Caco-2 (cell line): ENCODE results near the gene CEP152. TPM values are rescaled to one million over a fixed set of nuclear protein-coding genes. Genes with fewer than 3 reads are reported as not detected.

Experiments
- BruUV-seq: library from RNA; stranded (reverse); fragments of 400-500 nt; replicated peaks from 2 replicates; lab custom pipeline; 2021; lab: Mats Ljungman, UMichigan
- CTCF ChIA-PET: fragments of 300-600 bp; sonication (Branson Sonifier 250); formaldehyde crosslinking; loops from one replicate; lab custom pipeline; 2022; ENCODE audit warnings: antibody characterized with exemption; lab: Charles Lee
- POLR2A ChIA-PET: fragments of 300-600 bp; sonication (Branson Sonifier 250); formaldehyde crosslinking; loops from one replicate; lab custom pipeline; 2022; ENCODE audit warnings: antibody characterized with exemption; lab: Charles Lee
- DNase-seq, 2 experiments: peaks; one replicate each; pipeline versions ENCODE4 v3.0.0 to v3.0.0-alpha.2; 2020 to 2022
- H3K27me3 ChIP-seq: replicated peaks from 2 replicates; pipeline ENCODE4 v1.6.0; 2011; ENCODE audit warnings: low read length; ENCODE audit not compliant: control insufficient read depth, insufficient read depth
- H3K36me3 ChIP-seq: 2 replicates; pipeline ENCODE4 v1.5.1; 2011; ENCODE audit warnings: low read length; ENCODE audit not compliant: control insufficient read depth, insufficient read depth
- H3K4me1 ChIP-seq: fragments of 250-450 bp; sonication (Bioruptor Pico); 2 replicates; pipeline ENCODE4 v1.5.1; 2020; ENCODE audit warnings: mild to moderate bottlenecking
- H3K4me3 ChIP-seq: 2 replicates; pipeline ENCODE4 v1.5.1; 2011; ENCODE audit warnings: low read depth, mild to moderate bottlenecking, control low read depth, low read length
- H3K9me3 ChIP-seq: fragments of 250-450 bp; sonication (Bioruptor Pico); 2 replicates; pipeline ENCODE4 v1.5.1; 2020; ENCODE audit warnings: mild to moderate bottlenecking, moderate library complexity
- H3K27ac Mint-ChIP-seq: one replicate; pipeline ENCODE4 v1.8.0; 2022; ENCODE audit warnings: mixed read lengths; ENCODE audit not compliant: unreplicated experiment
- H3K27me3 Mint-ChIP-seq: one replicate; pipeline ENCODE4 v1.8.0; 2022; ENCODE audit warnings: mixed read lengths; ENCODE audit not compliant: insufficient read depth, unreplicated experiment
- H3K36me3 Mint-ChIP-seq: one replicate; pipeline ENCODE4 v1.8.0; 2022; ENCODE audit warnings: mild to moderate bottlenecking, mixed read lengths; ENCODE audit not compliant: insufficient read depth, unreplicated experiment
- H3K4me1 Mint-ChIP-seq: one replicate; pipeline ENCODE4 v1.8.0; 2022; ENCODE audit warnings: low read depth, mixed read lengths; ENCODE audit not compliant: unreplicated experiment
- H3K4me3 Mint-ChIP-seq: one replicate; pipeline ENCODE4 v1.8.0; 2022; ENCODE audit warnings: mild to moderate bottlenecking, moderate library complexity, mixed read lengths; ENCODE audit not compliant: unreplicated experiment
- H3K9me3 Mint-ChIP-seq: one replicate; pipeline ENCODE4 v1.8.0; 2022; ENCODE audit warnings: mixed read lengths; ENCODE audit not compliant: unreplicated experiment
- CTCF ChIP-seq, 2 experiments: fragments of 200-600 bp in 1 of 2; IDR thresholded peaks; 1 replicate in 1 of 2; 2 replicates in 1 of 2; pipeline versions ENCODE4 v1.5.1 to v1.8.0; 2011 to 2022; ENCODE audit warnings: antibody characterized with exemption in 1 of 2, control low read depth in 1 of 2, inconsistent platforms in 1 of 2, low read depth in 1 of 2, low read length in 1 of 2, mild to moderate bottlenecking in 1 of 2, moderate library complexity in 1 of 2; ENCODE audit not compliant: insufficient read depth in 1 of 2, severe bottlenecking in 1 of 2, unreplicated experiment in 1 of 2
- intact Hi-C: fragments of 100-400 bp; cut with micrococcal nuclease; formaldehyde crosslinking; loops from one replicate; pipeline ENCODE4 v1.10.0; 2022; ENCODE audit not compliant: unreplicated experiment
- total RNA-seq: library from RNA; stranded (reverse); gene quantifications from 2 replicates; pipeline ENCODE4 v1.2.3, GENCODE V29; 2022

Gene CEP152
- total RNA-seq, 1 experiment from 2014 or later, result 14.2 TPM

- CTCF ChIA-PET, result no interaction called here
- no peaks in the 10 kb centered on the region for H3K27me3 ChIP-seq
- TF ChIP-seq CTCF (IDR thresholded peaks at IDR 0.05; ENCODE audit: insufficient read depth in 1 of 2, low read depth in 1 of 2, low read length in 1 of 2, severe bottlenecking in 1 of 2, unreplicated experiment in 1 of 2), result no peak
- intact Hi-C loops, result no loop called here
- Mint-ChIP-seq H3K4me1 (peaks cover 9% of the 10 kb centered on the region), H3K9me3 (no peaks in the 10 kb centered on the region), H3K27ac (no peak overlapping the region), H3K27me3 (no peaks in the 10 kb centered on the region), H3K36me3 (no peaks in the 10 kb centered on the region), H3K4me3 (no peak overlapping the region)
- no TSS peak for BruUV-seq
- DNase-seq, result no peak
- no peak overlapping the region for H3K4me3 ChIP-seq
- peaks cover 10% of the 10 kb centered on the region for H3K4me1 ChIP-seq
- POLR2A ChIA-PET, result no interaction called here
- H3K36me3 ChIP-seq, result no peaks in the 10 kb centered on the region
- no peaks in the 10 kb centered on the region for H3K9me3 ChIP-seq
These were observed 87.9 kb downstream of the CEP152 start for GRCh38 chr15:48722764-48723661.

DNA sequence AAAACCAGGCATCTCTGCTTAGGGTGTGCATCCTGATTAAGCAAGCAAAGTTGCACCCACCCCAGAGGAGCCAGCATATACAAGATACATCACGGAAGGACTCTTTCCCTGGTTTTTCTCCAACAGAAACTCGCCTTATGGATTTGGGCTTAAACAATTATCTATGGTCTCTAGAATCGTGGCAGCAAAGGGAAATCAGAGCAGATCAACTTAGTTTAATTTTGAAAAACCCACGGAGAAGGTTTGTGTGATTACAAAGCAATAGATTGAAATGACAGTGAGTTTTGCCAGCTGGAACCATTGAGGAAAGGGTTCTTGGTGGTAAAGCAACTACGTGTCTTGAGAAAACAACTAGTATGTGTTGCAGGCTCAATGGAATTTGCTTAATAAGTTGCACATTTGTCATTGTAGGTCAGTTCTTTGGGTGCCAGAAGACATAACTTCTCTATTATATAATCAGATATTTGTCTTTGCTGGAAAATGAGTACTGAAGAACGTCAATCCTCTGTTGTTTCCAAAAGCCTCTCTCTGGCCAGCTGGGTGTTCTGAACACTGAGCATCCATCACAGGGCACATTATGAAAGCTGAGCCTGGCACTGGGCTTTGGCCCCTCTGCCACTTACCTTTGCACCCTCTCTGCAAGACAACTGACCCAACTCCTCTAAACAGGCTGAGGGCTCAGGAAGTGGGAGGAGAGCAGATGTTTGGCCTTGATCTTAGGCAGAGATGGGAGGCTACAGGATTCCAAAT is 89.6 kb downstream of the CEP152 start:
- Mint-ChIP-seq H3K9me3 (no peaks in the 10 kb centered on the region), H3K27ac (no peak overlapping the region)
- no TSS peak for BruUV-seq

More for the DNA sequence above, 89.6 kb downstream of the CEP152 start:
- ChIA-PET CTCF (no interaction called here), POLR2A (no interaction called here)
- Histone ChIP-seq H3K36me3 (no peaks in the 10 kb centered on the region), H3K9me3 (no peaks in the 10 kb centered on the region), H3K27me3 (no peaks in the 10 kb centered on the region), H3K4me1 (peaks cover 10% of the 10 kb centered on the region), H3K4me3 (no peak overlapping the region)
- Mint-ChIP-seq H3K4me1 (peaks cover 9% of the 10 kb centered on the region), H3K4me3 (no peak overlapping the region), H3K27me3 (no peaks in the 10 kb centered on the region), H3K36me3 (no peaks in the 10 kb centered on the region)
- no peak for DNase-seq
- no peak for TF ChIP-seq CTCF (IDR thresholded peaks at IDR 0.05; ENCODE audit: insufficient read depth in 1 of 2, low read depth in 1 of 2, low read length in 1 of 2, severe bottlenecking in 1 of 2, unreplicated experiment in 1 of 2)
- intact Hi-C loops, result no loop called here
